ENCODE measurements around the gene C22orf39. TPM values are rescaled to one million over a fixed set of nuclear protein-coding genes. Genes with fewer than 3 reads are reported as not detected.
"Not testable (repeated sequence)": the region's sequence is repeated elsewhere in the genome, so short reads cannot be mapped to it uniquely, and the experiment has no call there.

Gene C22orf39
- total RNA-seq, 4 donors from 2014 or later, result 52.7 to 75.3 (median 57.3) TPM

- TF ChIP-seq CTCF (IDR thresholded peaks at IDR 0.05), result no peak
- DNase-seq (ENCODE audit: low spot score) (no peak), ATAC-seq (ENCODE audit: low FRiP score) (peak; percentile 9)
These were observed 745 bp downstream of the C22orf39 start for GRCh38 chr22:19446603-19447329.

DNA sequence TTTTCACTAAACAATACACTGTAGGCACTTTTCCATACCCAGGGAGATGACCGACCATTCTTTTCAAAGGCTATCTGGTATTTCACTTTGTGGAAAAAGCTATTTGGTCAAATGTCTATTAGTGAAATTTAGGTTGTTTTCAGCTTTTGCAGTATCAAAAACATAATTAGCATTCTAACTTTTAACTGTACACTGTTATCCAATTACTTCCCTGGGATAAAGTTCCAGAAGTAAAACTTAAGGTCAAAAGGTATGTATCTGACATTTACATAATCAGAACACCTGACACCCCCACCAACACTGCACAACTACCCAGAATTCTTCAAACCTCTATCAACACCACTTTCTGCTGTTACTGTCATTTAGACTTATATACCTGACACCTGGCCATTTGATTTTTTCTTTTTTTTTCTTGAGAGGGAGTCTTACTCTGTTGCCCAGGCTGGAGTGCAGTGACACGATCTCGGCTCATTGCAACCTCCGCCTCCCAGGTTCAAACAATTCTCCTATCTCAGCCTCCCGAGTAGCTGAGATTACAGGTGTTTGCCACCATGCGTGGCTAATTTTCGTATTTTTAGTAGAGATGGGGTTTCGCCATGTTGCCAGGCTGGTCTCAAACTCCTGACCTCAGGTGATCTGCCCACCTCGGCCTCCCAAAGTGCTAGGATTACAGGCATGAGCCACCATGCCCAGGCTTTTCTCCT is 2.1 kb downstream of the C22orf39 start:
- ATAC-seq (ENCODE audit: low FRiP score); DNase-seq (ENCODE audit: low spot score): not testable (repeated sequence)

GRCh38 chr22:19443544-19444211 is 3.8 kb downstream of the C22orf39 start:
- no peak for DNase-seq (ENCODE audit: low spot score)
- ATAC-seq (ENCODE audit: low FRiP score), result no peak

DNA sequence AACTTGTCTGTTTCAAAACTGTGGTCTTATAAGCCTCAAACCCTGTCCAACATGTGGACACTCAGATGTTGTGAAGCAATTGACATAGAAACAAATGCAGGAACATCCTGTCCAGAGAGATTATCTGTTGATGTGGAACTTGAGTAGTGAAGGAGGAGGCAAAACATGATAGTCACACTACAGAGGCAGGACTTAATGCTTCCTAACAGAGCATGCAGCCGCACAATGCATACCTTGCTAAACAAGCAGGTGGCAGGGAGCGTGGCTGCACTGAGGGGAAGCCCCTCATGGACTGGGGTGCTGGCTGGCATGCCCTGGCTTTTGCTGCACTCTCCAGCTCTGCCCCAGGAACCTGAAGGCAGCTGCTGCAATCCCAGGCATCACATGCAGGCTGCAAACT is 5.3 kb downstream of the C22orf39 start:
- no peak for TF ChIP-seq CTCF (IDR thresholded peaks at IDR 0.05)
- ATAC-seq (ENCODE audit: low FRiP score) (no peak), DNase-seq (ENCODE audit: low spot score) (no peak)

More at GRCh38 chr22:19443544-19444211, 3.8 kb downstream of the C22orf39 start:
- no peak for TF ChIP-seq CTCF (IDR thresholded peaks at IDR 0.05)

- ATAC-seq (ENCODE audit: low FRiP score), result no peak
- DNase-seq (ENCODE audit: low spot score), result no peak
- TF ChIP-seq CTCF (IDR thresholded peaks at IDR 0.05), result no peak
These were observed 6.9 kb downstream of the C22orf39 start for GRCh38 chr22:19440411-19441195.

DNA sequence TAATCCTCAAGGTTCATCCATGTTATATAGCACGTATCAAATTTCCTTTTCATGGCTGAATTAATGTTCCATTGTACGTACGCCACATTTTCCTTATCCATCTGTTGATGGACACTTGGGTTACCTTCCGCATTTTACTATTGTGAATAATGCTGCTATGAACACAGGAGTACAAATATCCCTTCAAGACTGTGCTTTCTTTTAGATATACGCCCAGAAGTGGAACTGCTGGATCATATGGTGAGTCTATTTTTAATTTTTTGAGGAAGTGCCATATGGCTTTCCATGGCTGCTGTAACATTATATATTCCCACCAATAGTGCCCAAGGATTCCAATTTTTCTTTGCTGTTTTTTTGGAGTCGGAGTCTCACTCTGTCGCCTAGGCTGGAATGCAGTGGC is 9.2 kb downstream of the C22orf39 start:
- TF ChIP-seq CTCF (IDR thresholded peaks at IDR 0.05), result no peak
- ATAC-seq (ENCODE audit: low FRiP score), result no peak
- no peak for DNase-seq (ENCODE audit: low spot score)

- not testable (repeated sequence) for DNase-seq (ENCODE audit: low spot score); ATAC-seq (ENCODE audit: low FRiP score)
These were observed 10.9 kb downstream of the C22orf39 start for GRCh38 chr22:19436444-19437161.

Data from omental fat pad (tissue), 4 donors.